Stimulated activated CD8-positive, alpha-beta memory T cell treated with anti-CD3 and anti-CD28 coated beads, Interleukin-15, amount 100 ng/mL, for 1 hour (primary cell): ENCODE measurements around the gene CDC42EP4.

Experiments
- DNase-seq: peaks from one replicate; pipeline ENCODE4 v3.0.0-alpha.2; 2020; ENCODE audit warnings: low read depth

Gene CDC42EP4

GRCh38 chr17:73297934-73298861 lies 13.6 kb downstream of the CDC42EP4 start:
- DNase-seq = no peak

- no peak for DNase-seq
Observed at GRCh38 chr17:73293480-73293911, 18.3 kb downstream of the CDC42EP4 start.

GRCh38 chr17:73293031-73293430 lies 18.8 kb downstream of the CDC42EP4 start:
- DNase-seq = no peak

GRCh38 chr17:73292031-73292531 lies 19.7 kb downstream of the CDC42EP4 start:
- no peak for DNase-seq

- no peak for DNase-seq
Observed at GRCh38 chr17:73291260-73291801, 20.5 kb downstream of the CDC42EP4 start.

GRCh38 chr17:73290399-73291259 lies 21.2 kb downstream of the CDC42EP4 start:
- no peak for DNase-seq

GRCh38 chr17:73289549-73290254 lies 22.1 kb downstream of the CDC42EP4 start:
- no peak for DNase-seq

- no peak for DNase-seq
Observed at GRCh38 chr17:73288534-73289302, 23.1 kb downstream of the CDC42EP4 start.

- no peak for DNase-seq
Observed at GRCh38 chr17:73286863-73287296, 24.9 kb downstream of the CDC42EP4 start.

GRCh38 chr17:73285916-73286862 lies 25.6 kb downstream of the CDC42EP4 start:
- DNase-seq = no peak

- no peak for DNase-seq
Observed at GRCh38 chr17:73285603-73285908, 26.2 kb downstream of the CDC42EP4 start.

- DNase-seq = no peak
Observed at GRCh38 chr17:73284906-73285602, 26.7 kb downstream of the CDC42EP4 start.

- DNase-seq = no peak
Observed at GRCh38 chr17:73284354-73284753, 27.4 kb downstream of the CDC42EP4 start.

GRCh38 chr17:73283841-73284282 lies 27.9 kb downstream of the CDC42EP4 start:
- no peak for DNase-seq

GRCh38 chr17:73283250-73283649 lies 28.6 kb downstream of the CDC42EP4 start:
- no peak for DNase-seq

GRCh38 chr17:73282629-73283028 lies 29.2 kb downstream of the CDC42EP4 start:
- DNase-seq = no peak

- no peak for DNase-seq
Observed at GRCh38 chr17:73281928-73282327, 29.9 kb downstream of the CDC42EP4 start.

GRCh38 chr17:73280191-73280590 lies 31.6 kb downstream of the CDC42EP4 start:
- DNase-seq = no peak

GRCh38 chr17:73279704-73280103 lies 32.1 kb downstream of the CDC42EP4 start:
- DNase-seq = no peak
